ENCODE data around the gene HCST.
A peak's percentile ranks its signal among the peaks of the same experiment; 100 is the strongest.
"Not testable (repeated sequence)": the region's sequence is repeated elsewhere in the genome, so short reads cannot be mapped to it uniquely, and the experiment has no call there.

Gene HCST

GRCh38 chr19:35908010-35908441 lies 5.7 kb downstream of the HCST start, which contains the start of gene TYROBP:
Gene TYROBP, minus strand, starts transcription at chr19:35908295. Its CDS starts 67 bp downstream, at chr19:35908228.
- Histone ChIP-seq H3K79me2 (ENCODE audit: control insufficient read depth, insufficient read depth, low read length) (no peaks in the 10 kb centered on the region), H3K36me3 (ENCODE audit: control insufficient read depth, insufficient read depth, low read length) (no peaks in the 10 kb centered on the region), H3K4me2 (ENCODE audit: low read length) (no peak within 1 kb of the TSS), H3K18ac (ENCODE audit: low read length) (no peak within 1 kb of the TSS), H3K79me1 (ENCODE audit: low read length) (no peaks in the 10 kb centered on the region), H3K9ac (ENCODE audit: low read length) (no peak within 1 kb of the TSS), H3K56ac (ENCODE audit: low read length) (peak within 1 kb of the TSS; percentile 39), H4K8ac (ENCODE audit: low read depth, low read length) (no peak within 1 kb of the TSS), H3K4me1 (ENCODE audit: control insufficient read depth, low read depth, low read length) (peaks cover 2% of the 10 kb centered on the region), H4K5ac (ENCODE audit: low read length) (no peak within 1 kb of the TSS), H3K23ac (ENCODE audit: low read length) (no peak within 1 kb of the TSS), H3K27ac (ENCODE audit: low read depth, low read length) (no peak within 1 kb of the TSS), H2AK5ac (ENCODE audit: low read length) (no peak within 1 kb of the TSS), H2BK15ac (replicated peaks; ENCODE audit: low read depth) (no peak within 1 kb of the TSS), H2BK120ac (ENCODE audit: low read depth, low read length) (no peak within 1 kb of the TSS), H3K4ac (ENCODE audit: low read depth, low read length) (no peak within 1 kb of the TSS), H3K4me3 (ENCODE audit: low read length) (no peak within 1 kb of the TSS), H2BK5ac (ENCODE audit: low read length) (peak within 1 kb of the TSS; percentile 23), H3K27me3 (ENCODE audit: insufficient read depth, low read length, poor library complexity) (no peaks in the 10 kb centered on the region)
- no peak for DNase-seq
- no CpG with 5 or more reads among the region's 9 CpGs for WGBS (ENCODE audit: extremely low coverage, insufficient coverage, low lambda C conversion rate)

- no peaks in the 10 kb centered on the region for H3K36me3 ChIP-seq (ENCODE audit: control insufficient read depth, insufficient read depth, low read length)
- H2BK120ac ChIP-seq (ENCODE audit: low read depth, low read length) = no peak overlapping the region
- H3K4me2 ChIP-seq (ENCODE audit: low read length) = no peak overlapping the region
- H2BK5ac ChIP-seq (ENCODE audit: low read length) = no peak overlapping the region
- H3K4me3 ChIP-seq (ENCODE audit: low read length) = no peak overlapping the region
- no peaks in the 10 kb centered on the region for H3K27me3 ChIP-seq (ENCODE audit: insufficient read depth, low read length, poor library complexity)
- no peak overlapping the region for H3K4ac ChIP-seq (ENCODE audit: low read depth, low read length)
- no peak overlapping the region for H3K27ac ChIP-seq (ENCODE audit: low read depth, low read length)
- WGBS (ENCODE audit: extremely low coverage, insufficient coverage, low lambda C conversion rate) = no CpG with 5 or more reads among the region's 10 CpGs
- H4K5ac ChIP-seq (ENCODE audit: low read length) = no peak overlapping the region
- no peak for DNase-seq
- H4K8ac ChIP-seq (ENCODE audit: low read depth, low read length) = no peak overlapping the region
- H2BK15ac ChIP-seq (replicated peaks; ENCODE audit: low read depth) = no peak overlapping the region
- peak overlapping the region; percentile 30 for H3K56ac ChIP-seq (ENCODE audit: low read length)
- H3K79me1 ChIP-seq (ENCODE audit: low read length) = no peaks in the 10 kb centered on the region
- H3K4me1 ChIP-seq (ENCODE audit: control insufficient read depth, low read depth, low read length) = peaks cover 2% of the 10 kb centered on the region
- H3K18ac ChIP-seq (ENCODE audit: low read length) = no peak overlapping the region
- H2AK5ac ChIP-seq (ENCODE audit: low read length) = no peak overlapping the region
- H3K79me2 ChIP-seq (ENCODE audit: control insufficient read depth, insufficient read depth, low read length) = no peaks in the 10 kb centered on the region
- no peak overlapping the region for H3K9ac ChIP-seq (ENCODE audit: low read length)
- H3K23ac ChIP-seq (ENCODE audit: low read length) = no peak overlapping the region
These were observed 6.8 kb downstream of the HCST start for GRCh38 chr19:35908973-35909683.

GRCh38 chr19:35909684-35910035 lies 7.3 kb downstream of the HCST start:
- WGBS (ENCODE audit: extremely low coverage, insufficient coverage, low lambda C conversion rate) = no CpG with 5 or more reads among the region's 6 CpGs
- Histone ChIP-seq H3K56ac (ENCODE audit: low read length) (peak overlapping the region; percentile 30), H4K5ac (ENCODE audit: low read length) (no peak overlapping the region), H3K18ac (ENCODE audit: low read length) (no peak overlapping the region), H2AK5ac (ENCODE audit: low read length) (no peak overlapping the region), H3K79me2 (ENCODE audit: control insufficient read depth, insufficient read depth, low read length) (no peaks in the 10 kb centered on the region), H3K23ac (ENCODE audit: low read length) (no peak overlapping the region), H2BK15ac (replicated peaks; ENCODE audit: low read depth) (no peak overlapping the region), H3K36me3 (ENCODE audit: control insufficient read depth, insufficient read depth, low read length) (no peaks in the 10 kb centered on the region), H4K8ac (ENCODE audit: low read depth, low read length) (no peak overlapping the region), H3K79me1 (ENCODE audit: low read length) (no peaks in the 10 kb centered on the region), H3K4ac (ENCODE audit: low read depth, low read length) (no peak overlapping the region), H3K27ac (ENCODE audit: low read depth, low read length) (no peak overlapping the region), H3K4me3 (ENCODE audit: low read length) (no peak overlapping the region), H2BK120ac (ENCODE audit: low read depth, low read length) (no peak overlapping the region), H3K4me1 (ENCODE audit: control insufficient read depth, low read depth, low read length) (peaks cover 2% of the 10 kb centered on the region), H3K9ac (ENCODE audit: low read length) (no peak overlapping the region), H2BK5ac (ENCODE audit: low read length) (no peak overlapping the region), H3K4me2 (ENCODE audit: low read length) (no peak overlapping the region), H3K27me3 (ENCODE audit: insufficient read depth, low read length, poor library complexity) (no peaks in the 10 kb centered on the region)
- no peak for DNase-seq

- not testable (repeated sequence) for H4K8ac ChIP-seq (ENCODE audit: low read depth, low read length); H3K4me2 ChIP-seq (ENCODE audit: low read length); H2BK15ac ChIP-seq (replicated peaks; ENCODE audit: low read depth); H2AK5ac ChIP-seq (ENCODE audit: low read length); H3K4me1 ChIP-seq (ENCODE audit: control insufficient read depth, low read depth, low read length); H3K4ac ChIP-seq (ENCODE audit: low read depth, low read length); H3K56ac ChIP-seq (ENCODE audit: low read length); H3K23ac ChIP-seq (ENCODE audit: low read length); DNase-seq; H3K27me3 ChIP-seq (ENCODE audit: insufficient read depth, low read length, poor library complexity); H3K79me1 ChIP-seq (ENCODE audit: low read length); H3K36me3 ChIP-seq (ENCODE audit: control insufficient read depth, insufficient read depth, low read length); H3K9ac ChIP-seq (ENCODE audit: low read length); H3K79me2 ChIP-seq (ENCODE audit: control insufficient read depth, insufficient read depth, low read length); H3K4me3 ChIP-seq (ENCODE audit: low read length); H4K5ac ChIP-seq (ENCODE audit: low read length); H2BK120ac ChIP-seq (ENCODE audit: low read depth, low read length); H2BK5ac ChIP-seq (ENCODE audit: low read length); H3K27ac ChIP-seq (ENCODE audit: low read depth, low read length); H3K18ac ChIP-seq (ENCODE audit: low read length)
- no CpG with 5 or more reads among the region's 14 CpGs for WGBS (ENCODE audit: extremely low coverage, insufficient coverage, low lambda C conversion rate)
These were observed 8.0 kb downstream of the HCST start for GRCh38 chr19:35910355-35910754.

GRCh38 chr19:35911173-35911572 lies 8.8 kb downstream of the HCST start:
- H3K36me3 ChIP-seq (ENCODE audit: control insufficient read depth, insufficient read depth, low read length) = no peaks in the 10 kb centered on the region
- no peak overlapping the region for H3K9ac ChIP-seq (ENCODE audit: low read length)
- WGBS (ENCODE audit: extremely low coverage, insufficient coverage, low lambda C conversion rate) = no CpG with 5 or more reads among the region's 3 CpGs
- no peak overlapping the region for H4K8ac ChIP-seq (ENCODE audit: low read depth, low read length)
- no peak overlapping the region for H3K4me3 ChIP-seq (ENCODE audit: low read length)
- no peak overlapping the region for H3K56ac ChIP-seq (ENCODE audit: low read length)
- no peak overlapping the region for H3K18ac ChIP-seq (ENCODE audit: low read length)
- no peak overlapping the region for H3K4me2 ChIP-seq (ENCODE audit: low read length)
- H2BK5ac ChIP-seq (ENCODE audit: low read length) = no peak overlapping the region
- H3K4me1 ChIP-seq (ENCODE audit: control insufficient read depth, low read depth, low read length) = peaks cover 2% of the 10 kb centered on the region
- no peak overlapping the region for H3K4ac ChIP-seq (ENCODE audit: low read depth, low read length)
- no peak overlapping the region for H4K5ac ChIP-seq (ENCODE audit: low read length)
- H3K23ac ChIP-seq (ENCODE audit: low read length) = no peak overlapping the region
- no peak overlapping the region for H2BK120ac ChIP-seq (ENCODE audit: low read depth, low read length)
- no peaks in the 10 kb centered on the region for H3K79me2 ChIP-seq (ENCODE audit: control insufficient read depth, insufficient read depth, low read length)
- H3K27ac ChIP-seq (ENCODE audit: low read depth, low read length) = no peak overlapping the region
- H2BK15ac ChIP-seq (replicated peaks; ENCODE audit: low read depth) = no peak overlapping the region
- no peaks in the 10 kb centered on the region for H3K79me1 ChIP-seq (ENCODE audit: low read length)
- no peaks in the 10 kb centered on the region for H3K27me3 ChIP-seq (ENCODE audit: insufficient read depth, low read length, poor library complexity)
- DNase-seq = peak; percentile 23
- no peak overlapping the region for H2AK5ac ChIP-seq (ENCODE audit: low read length)

- Histone ChIP-seq H2BK120ac (ENCODE audit: low read depth, low read length) (no peak overlapping the region), H2BK5ac (ENCODE audit: low read length) (no peak overlapping the region), H3K4me1 (ENCODE audit: control insufficient read depth, low read depth, low read length) (peaks cover 2% of the 10 kb centered on the region), H4K8ac (ENCODE audit: low read depth, low read length) (no peak overlapping the region), H3K27me3 (ENCODE audit: insufficient read depth, low read length, poor library complexity) (no peaks in the 10 kb centered on the region), H3K79me2 (ENCODE audit: control insufficient read depth, insufficient read depth, low read length) (no peaks in the 10 kb centered on the region), H3K18ac (ENCODE audit: low read length) (no peak overlapping the region), H3K27ac (ENCODE audit: low read depth, low read length) (no peak overlapping the region), H3K4ac (ENCODE audit: low read depth, low read length) (no peak overlapping the region), H3K9ac (ENCODE audit: low read length) (no peak overlapping the region), H3K36me3 (ENCODE audit: control insufficient read depth, insufficient read depth, low read length) (no peaks in the 10 kb centered on the region), H3K4me2 (ENCODE audit: low read length) (no peak overlapping the region), H2AK5ac (ENCODE audit: low read length) (no peak overlapping the region), H3K79me1 (ENCODE audit: low read length) (no peaks in the 10 kb centered on the region), H4K5ac (ENCODE audit: low read length) (no peak overlapping the region), H3K23ac (ENCODE audit: low read length) (no peak overlapping the region), H3K56ac (ENCODE audit: low read length) (no peak overlapping the region), H3K4me3 (ENCODE audit: low read length) (no peak overlapping the region), H2BK15ac (replicated peaks; ENCODE audit: low read depth) (no peak overlapping the region)
- DNase-seq = no peak
- no CpG with 5 or more reads among the region's 5 CpGs for WGBS (ENCODE audit: extremely low coverage, insufficient coverage, low lambda C conversion rate)
These were observed 9.5 kb downstream of the HCST start for GRCh38 chr19:35911790-35912189.

Data from mesendoderm (in vitro differentiated cells).